Activated CD4-positive, alpha-beta T cell treated with anti-CD3 and anti-CD28 coated beads, Interleukin-2, Interleukin-4, amounts not matched to agents 100 ng/mL and 50 ng/mL, durations not matched to agents 16 hours and 8 hours (primary cell): ENCODE measurements around the gene ODAD3.
"Not testable (repeated sequence)": the region's sequence is repeated elsewhere in the genome, so short reads cannot be mapped to it uniquely, and the experiment has no call there.

Source experiments
- DNase-seq: peaks from one replicate; pipeline ENCODE4 v3.0.0-alpha.2; 2020; ENCODE audit warnings: low spot score

The ODAD3 gene

GRCh38 chr19:11437955-11438354 is 3.0 kb upstream of the ODAD3 start:
- no peak for DNase-seq

- DNase-seq: peak; percentile 19
Observed at GRCh38 chr19:11435833-11436313, 952 bp upstream of the ODAD3 start.

- DNase-seq: no peak
Observed at GRCh38 chr19:11434703-11435056, 241 bp downstream of the ODAD3 start.

GRCh38 chr19:11433526-11433925 is 1.4 kb downstream of the ODAD3 start:
- not testable (repeated sequence) for DNase-seq

- no peak for DNase-seq
Observed at GRCh38 chr19:11426656-11427055, 8.3 kb downstream of the ODAD3 start.

GRCh38 chr19:11425719-11426457 is 9.0 kb downstream of the ODAD3 start:
- DNase-seq: no peak

- DNase-seq: no peak
Observed at GRCh38 chr19:11423791-11424181, 11.1 kb downstream of the ODAD3 start.

GRCh38 chr19:11423164-11423790 is 11.6 kb downstream of the ODAD3 start:
- no peak for DNase-seq

GRCh38 chr19:11422163-11423065 is 12.5 kb downstream of the ODAD3 start:
- peak; percentile 77 for DNase-seq

- DNase-seq: peak; percentile 14
Observed at GRCh38 chr19:11421371-11422098, 13.4 kb downstream of the ODAD3 start.

- DNase-seq: no peak
Observed at GRCh38 chr19:11420429-11421370, 14.2 kb downstream of the ODAD3 start.

- DNase-seq: no peak
Observed at GRCh38 chr19:11418549-11419506, 16.1 kb downstream of the ODAD3 start, which contains the start of gene RGL3. Gene RGL3, minus strand, starts transcription at chr19:11419314. Its CDS starts 36 bp downstream, at chr19:11419278.

- DNase-seq: no peak
Observed at GRCh38 chr19:11418094-11418548, 16.8 kb downstream of the ODAD3 start.

GRCh38 chr19:11416346-11417052 is 18.4 kb downstream of the ODAD3 start:
- no peak for DNase-seq

GRCh38 chr19:11414544-11414943 is 20.4 kb downstream of the ODAD3 start:
- DNase-seq: no peak

GRCh38 chr19:11410682-11411081 is 24.2 kb downstream of the ODAD3 start:
- DNase-seq: no peak

- no peak for DNase-seq
Observed at GRCh38 chr19:11408591-11408990, 26.3 kb downstream of the ODAD3 start.

- DNase-seq: not testable (repeated sequence)
Observed at GRCh38 chr19:11406703-11407236, 28.2 kb downstream of the ODAD3 start.
